Gastrocnemius medialis (tissue), 4 donors: ENCODE results near the gene SLC6A6. TPM values are rescaled to one million over a fixed set of nuclear protein-coding genes. Genes with fewer than 3 reads are reported as not detected.

Experiments
- ATAC-seq, 2 donors: fragments of 150-250 bp; one replicate each; pipeline ENCODE4 v1.9.1; 2016
- DNase-seq, 2 donors: peaks; one replicate each; pipeline ENCODE4 v3.0.0-alpha.2; 2019
- H3K27ac ChIP-seq, 4 donors: fragments of 200-600 bp; sonication (generic); 1 replicate in 1 of 4; 2 replicates in 3 of 4; pipeline ENCODE4 v1.5.1; 2016 to 2018; ENCODE audit warnings: mild to moderate bottlenecking in 2 of 4, moderate library complexity in 1 of 4
- H3K27me3 ChIP-seq, 3 donors: fragments of 200-600 bp; sonication (generic) in 2 of 3; 1 replicate in 1 of 3; 2 replicates in 2 of 3; pipeline versions ENCODE4 v1.5.1 to v1.6.0; 2016 to 2019; ENCODE audit warnings: mild to moderate bottlenecking in 1 of 3, moderate library complexity in 1 of 3
- H3K36me3 ChIP-seq, 2 donors: fragments of 200-600 bp; sonication (generic) in 1 of 2; one replicate each; pipeline ENCODE4 v1.5.1; 2017 to 2018
- H3K4me1 ChIP-seq, 2 donors: fragments of 200-600 bp; sonication (generic) in 1 of 2; one replicate each; pipeline ENCODE4 v1.5.1; 2016 to 2017; ENCODE audit warnings: mild to moderate bottlenecking in 2 of 2
- H3K4me3 ChIP-seq, 4 donors: fragments of 200-600 bp; sonication (generic) in 3 of 4; 1 replicate in 1 of 4; 2 replicates in 3 of 4; pipeline ENCODE4 v1.5.1; 2016 to 2019; ENCODE audit warnings: mild to moderate bottlenecking in 2 of 4
- H3K9me3 ChIP-seq, 3 donors: fragments of 200-600 bp; sonication (generic) in 2 of 3; 1 replicate in 1 of 3; 2 replicates in 2 of 3; pipeline ENCODE4 v1.5.1; 2016 to 2019
- CTCF ChIP-seq, 5 experiments: fragments of 450-650 bp in 3 of 5; fragments of 200-600 bp in 2 of 5; sonication (generic) in 2 of 5; IDR thresholded peaks in 4 of 5; conservative IDR thresholded peaks in 1 of 5; 1 replicate in 4 of 5; 2 replicates in 1 of 5; pipeline ENCODE4 v1.5.1; 2016 to 2019; ENCODE audit warnings: antibody characterized with exemption in 5 of 5, mild to moderate bottlenecking in 3 of 5, moderate library complexity in 3 of 5
- POLR2A ChIP-seq, 2 donors: fragments of 450-650 bp; IDR thresholded peaks; one replicate each; pipeline ENCODE4 v1.6.1; 2017; ENCODE audit warnings: antibody characterized with exemption in 2 of 2, mild to moderate bottlenecking in 2 of 2, moderate library complexity in 2 of 2
- in situ Hi-C, 4 donors: fragments of 200-750 bp; cut with MboI; loops; one replicate each; pipeline versions ENCODE4 v1.15.0 to v1.8.0; 2017; ENCODE audit warnings: low sequenced_read_pairs in 4 of 4
- intact Hi-C: fragments of 100-400 bp; cut with DNase I; formaldehyde crosslinking; loops from one replicate; pipeline ENCODE4 v1.15.1; 2023; ENCODE audit warnings: low total_unique reads
- total RNA-seq, 4 donors: library from RNA; depleted of rRNA; stranded (reverse); fragments of >200 nt; gene quantifications; one replicate each; pipeline versions ENCODE4 v1.1.0 to v1.2.3, GENCODE V29; 2016

SLC6A6 gene
- total RNA-seq, 4 donors from 2014 or later = 42.1 to 119 (median 88.7) TPM

GRCh38 chr3:14478956-14479550 is 76.6 kb downstream of the SLC6A6 start:
- no peak for ATAC-seq
- TF ChIP-seq CTCF (IDR thresholded peaks at IDR 0.05 in 4 of 5, conservative IDR thresholded peaks at IDR 0.05 in 1 of 5) = no peak
- TF ChIP-seq POLR2A (IDR thresholded peaks at IDR 0.05) = no peak
- intact Hi-C loops = no loop called here
- Histone ChIP-seq H3K36me3 (peaks cover 0 to 85% of the 10 kb centered on the region in 2 donors), H3K27me3 (no peaks in the 10 kb centered on the region), H3K9me3 (no peaks in the 10 kb centered on the region), H3K27ac (no peak overlapping the region), H3K4me3 (no peak overlapping the region), H3K4me1 (peaks cover 7 to 8% of the 10 kb centered on the region in 2 donors)
- no peak for DNase-seq
- in situ Hi-C loops = loop anchor here in 2 of 4 donors (10.0 to 25.0 kb wide), 2 partner anchors 274 to 592 kb away; partner anchors contain the start of gene WNT7A (in 1 of the 2)

GRCh38 chr3:14479591-14479990 is 77.2 kb downstream of the SLC6A6 start:
- in situ Hi-C loops = loop anchor here in 2 of 4 donors (10.0 to 25.0 kb wide), 2 partner anchors 275 to 592 kb away; partner anchors contain the start of gene WNT7A (in 1 of the 2)
- Histone ChIP-seq H3K27ac (no peak overlapping the region), H3K9me3 (no peaks in the 10 kb centered on the region), H3K27me3 (no peaks in the 10 kb centered on the region), H3K4me1 (peaks cover 2 to 4% of the 10 kb centered on the region in 2 donors), H3K4me3 (no peak overlapping the region), H3K36me3 (peaks cover 0 to 90% of the 10 kb centered on the region in 2 donors)
- DNase-seq (no peak), ATAC-seq (no peak)
- intact Hi-C loops = no loop called here
- TF ChIP-seq CTCF (IDR thresholded peaks at IDR 0.05 in 4 of 5, conservative IDR thresholded peaks at IDR 0.05 in 1 of 5) (no peak), POLR2A (IDR thresholded peaks at IDR 0.05) (no peak)

GRCh38 chr3:14480207-14481017 is 78.0 kb downstream of the SLC6A6 start:
- in situ Hi-C loops = loop anchor here in 1 of 4 donors (25.0 kb wide), 1 partner anchor 593 kb away; the partner anchor contains the start of gene WNT7A
- Histone ChIP-seq H3K27ac (no peak overlapping the region), H3K4me3 (no peak overlapping the region), H3K36me3 (peaks cover 0 to 97% of the 10 kb centered on the region in 2 donors), H3K27me3 (no peaks in the 10 kb centered on the region), H3K4me1 (peaks cover 0 to 4% of the 10 kb centered on the region in 2 donors), H3K9me3 (no peaks in the 10 kb centered on the region)
- DNase-seq (no peak), ATAC-seq (no peak)
- no peak for TF ChIP-seq CTCF (IDR thresholded peaks at IDR 0.05 in 4 of 5, conservative IDR thresholded peaks at IDR 0.05 in 1 of 5)
- no peak for TF ChIP-seq POLR2A (IDR thresholded peaks at IDR 0.05)
- intact Hi-C loops = no loop called here

GRCh38 chr3:14481018-14481645 is 78.7 kb downstream of the SLC6A6 start:
- ATAC-seq (no peak), DNase-seq (no peak)
- Histone ChIP-seq H3K27me3 (no peaks in the 10 kb centered on the region), H3K4me1 (peaks cover 0 to 4% of the 10 kb centered on the region in 2 donors), H3K36me3 (peaks cover 0 to 97% of the 10 kb centered on the region in 2 donors), H3K9me3 (no peaks in the 10 kb centered on the region), H3K27ac (no peak overlapping the region), H3K4me3 (no peak overlapping the region)
- in situ Hi-C loops = loop anchor here in 1 of 4 donors (25.0 kb wide), 1 partner anchor 594 kb away; the partner anchor contains the start of gene WNT7A
- TF ChIP-seq POLR2A (IDR thresholded peaks at IDR 0.05) (no peak), CTCF (IDR thresholded peaks at IDR 0.05 in 4 of 5, conservative IDR thresholded peaks at IDR 0.05 in 1 of 5) (no peak)
- intact Hi-C loops = no loop called here
